A549 (cell line): ENCODE results near the gene CCSER1. TPM values are rescaled to one million over a fixed set of nuclear protein-coding genes. Genes with fewer than 3 reads are reported as not detected.

Experiments used
- ATAC-seq, 2 experiments: fragments of 200-7000 bp in 1 of 2; fragments of >200 bp in 1 of 2; cut with Nextera tagmentation in 1 of 2; cut with Tn5 transposase in 1 of 2; 3 replicates each; pipeline versions ENCODE4 v1.8.0 to v1.9.1; 2018 to 2020; ENCODE audit warnings: mild to moderate bottlenecking in 1 of 2, moderate library complexity in 1 of 2
- CTCF ChIA-PET: fragments of 300-600 bp; sonication (Branson Sonifier 250); formaldehyde crosslinking; extraction: SDS; loops from one replicate; lab custom pipeline; 2021; ENCODE audit warnings: antibody characterized with exemption, inconsistent platforms; lab: Yijun Ruan, JAX
- POLR2A ChIA-PET: fragments of 350-600 bp; formaldehyde crosslinking; extraction: SDS; loops from one replicate; lab custom pipeline; 2021; ENCODE audit warnings: antibody characterized with exemption, inconsistent platforms; lab: Yijun Ruan, JAX
- DNase-seq, 2 experiments: peaks; one replicate each; pipeline versions ENCODE4 v3.0.0 to v3.0.0-alpha.2; 2011 to 2016; ENCODE audit warnings: low read depth in 1 of 2, low spot score in 1 of 2
- FAIRE-seq: peaks from 2 replicates; lab custom pipeline; 2011; peaks lifted over from hg19 to GRCh38; lab: Jason Lieb, UNC
- H3K27ac ChIP-seq, 2 experiments: fragments of >200 bp; sonication (Bioruptor Twin); formaldehyde crosslinking; 3 replicates each; pipeline ENCODE4 v1.5.1; 2016 to 2017
- H3K4me1 ChIP-seq: fragments of >200 bp; sonication (Bioruptor Twin); formaldehyde crosslinking; 3 replicates; pipeline ENCODE4 v1.6.1; 2016
- H3K4me2 ChIP-seq: fragments of >200 bp; sonication (Bioruptor Twin); formaldehyde crosslinking; 3 replicates; pipeline ENCODE4 v1.6.1; 2016
- H3K4me3 ChIP-seq: fragments of >200 bp; sonication (Bioruptor Twin); formaldehyde crosslinking; 3 replicates; pipeline ENCODE4 v1.5.1; 2016
- H3K9me3 ChIP-seq: fragments of >200 bp; sonication (Bioruptor Twin); formaldehyde crosslinking; 3 replicates; pipeline ENCODE4 v1.6.1; 2016
- CBX2 ChIP-seq: fragments of 200-600 bp; sonication (generic); IDR thresholded peaks from 2 replicates; pipeline ENCODE4 v1.6.1; 2016; ENCODE audit warnings: low read depth, mild to moderate bottlenecking, borderline replicate concordance
- CHD2 ChIP-seq: fragments of 150-350 bp; IDR thresholded peaks from 2 replicates; pipeline ENCODE4 v1.6.1; 2014; ENCODE audit warnings: low read length; ENCODE audit not compliant: partially characterized antibody
- FOSB ChIP-seq: fragments of 250-450 bp; sonication (Bioruptor Pico); IDR thresholded peaks from 2 replicates; pipeline ENCODE4 v1.5.0; 2020; ENCODE audit warnings: mild to moderate bottlenecking, moderate library complexity
- FOSL2 ChIP-seq, 2 experiments: fragments of 450-650 bp in 1 of 2; fragments of >200 bp in 1 of 2; sonication (Bioruptor Twin) in 1 of 2; formaldehyde crosslinking; IDR thresholded peaks; 2 replicates each; pipeline versions ENCODE4 v1.5.0 to v1.6.1; 2016 to 2020; ENCODE audit warnings: mild to moderate bottlenecking in 1 of 2, moderate library complexity in 1 of 2
- FOXS1 ChIP-seq: fragments of 250-450 bp; sonication (Bioruptor Pico); IDR thresholded peaks from 2 replicates; pipeline ENCODE4 v1.5.0; 2020; ENCODE audit warnings: mild to moderate bottlenecking, moderate library complexity
- HEYL ChIP-seq: fragments of 250-450 bp; sonication (Bioruptor Pico); IDR thresholded peaks from 2 replicates; pipeline ENCODE4 v1.8.0; 2021; ENCODE audit warnings: mild to moderate bottlenecking, moderate library complexity
- HOXA7 ChIP-seq: fragments of 250-450 bp; sonication (Bioruptor Pico); IDR thresholded peaks from 2 replicates; pipeline ENCODE4 v1.5.0; 2020; ENCODE audit warnings: mild to moderate bottlenecking, moderate library complexity
- JUNB ChIP-seq: fragments of >200 bp; sonication (Bioruptor Twin); formaldehyde crosslinking; IDR thresholded peaks from 2 replicates; pipeline ENCODE4 v1.6.1; 2016
- KDM1A ChIP-seq: fragments of 200-600 bp; sonication (generic); IDR thresholded peaks from 2 replicates; pipeline ENCODE4 v1.6.1; 2016; ENCODE audit warnings: low read depth, mild to moderate bottlenecking
- MAFK ChIP-seq: fragments of 450-650 bp; IDR thresholded peaks from 2 replicates; pipeline ENCODE4 v1.6.1; 2014; ENCODE audit not compliant: partially characterized antibody
- MAZ ChIP-seq: fragments of 150-350 bp; IDR thresholded peaks from 2 replicates; pipeline ENCODE4 v1.6.1; 2014; ENCODE audit warnings: antibody characterized with exemption, low read depth, low read length, borderline replicate concordance
- MYC ChIP-seq: IDR thresholded peaks from 2 replicates; pipeline ENCODE4 v1.6.1; 2012; ENCODE audit warnings: mild to moderate bottlenecking, inconsistent platforms, low read length, improper control_type of control experiment, borderline replicate concordance
- NFE2L2 ChIP-seq: fragments of 150-350 bp; conservative IDR thresholded peaks from 2 replicates; pipeline ENCODE4 v1.6.1; 2014; ENCODE audit warnings: low read length
- NR3C1 ChIP-seq: fragments of >200 bp; sonication (Bioruptor Twin); formaldehyde crosslinking; IDR thresholded peaks from 3 replicates; pipeline ENCODE4 v1.6.1; 2017
- POLR2AphosphoS2 ChIP-seq: conservative IDR thresholded peaks from 2 replicates; pipeline ENCODE4 v1.6.1; 2012; ENCODE audit warnings: low read length, improper control_type of control experiment, inconsistent platforms
- RARB ChIP-seq: fragments of 250-450 bp; sonication (Bioruptor Pico); IDR thresholded peaks from 2 replicates; pipeline ENCODE4 v1.8.0; 2021; ENCODE audit warnings: mild to moderate bottlenecking, moderate library complexity
- SMC3 ChIP-seq: fragments of >200 bp; sonication (Bioruptor Twin); formaldehyde crosslinking; IDR thresholded peaks from 3 replicates; pipeline ENCODE4 v1.6.1; 2018; ENCODE audit warnings: inconsistent platforms
- ZC3H11A ChIP-seq: fragments of 450-650 bp; IDR thresholded peaks from 2 replicates; pipeline ENCODE4 v1.6.1; 2014; ENCODE audit warnings: antibody characterized with exemption, mild to moderate bottlenecking
- ZFP36 ChIP-seq: fragments of 450-650 bp; IDR thresholded peaks from 2 replicates; pipeline ENCODE4 v1.6.1; 2014; ENCODE audit warnings: borderline replicate concordance; ENCODE audit not compliant: partially characterized antibody
- WGBS: methylation state at CpG from one replicate; pipeline ENCODE4 v1.1.6; 2017; ENCODE audit errors: missing lambda C conversion rate; 5-methylcytosine and 5-hydroxymethylcytosine counted together
- polyA plus RNA-seq, 4 experiments: library from polyadenylated mRNA; depleted of rRNA in 3 of 4; stranded (reverse); fragments of >200 nt; fragmentation: RNase III in 1 of 4; extraction: RNeasy Plus Mini Kit Qiagen cat#74134 plus additional on column Dnase treatment in 1 of 4; gene quantifications; 2 replicates in 3 of 4; 3 replicates in 1 of 4; pipeline ENCODE4 v1.2.3, GENCODE V29; 2011 to 2017
- TF ChIP-seq, protein P1 (sequence below): IDR thresholded peaks from 2 replicates; pipeline ENCODE4 v1.6.1; 2012
- TF ChIP-seq, protein P2 (sequence below): fragments of 200-600 bp; sonication (generic); IDR thresholded peaks from 2 replicates; pipeline ENCODE4 v1.6.1; 2016; ENCODE audit warnings: antibody characterized with exemption, mild to moderate bottlenecking, moderate library complexity
- TF ChIP-seq, protein P3 (sequence below): fragments of 150-350 bp; IDR thresholded peaks from 2 replicates; pipeline ENCODE4 v1.6.1; 2014; ENCODE audit warnings: low read depth, mild to moderate bottlenecking, low read length

CCSER1 gene
- polyA plus RNA-seq, 2 of the 4 experiments (the other 2 are of a cell fraction): 0.06 TPM; not detected in 1

DNA sequence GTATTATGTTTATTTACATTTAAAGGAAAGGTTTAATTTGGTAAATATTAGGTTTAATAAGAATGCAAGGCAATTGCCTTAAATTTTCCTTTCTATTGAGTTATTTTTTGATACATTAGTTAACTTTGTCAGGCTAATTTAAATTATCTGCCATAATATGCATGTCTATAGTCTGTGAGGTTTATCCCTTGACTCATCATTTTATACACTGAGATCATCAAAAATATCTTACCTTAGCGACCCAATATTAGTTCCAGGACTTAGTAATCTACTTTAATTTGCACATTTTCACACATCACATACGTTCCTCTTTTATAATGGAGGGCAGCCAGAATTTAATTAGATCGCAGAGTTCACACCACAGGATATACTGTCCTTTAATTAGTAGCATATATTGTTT is 1177.1 kb downstream of the CCSER1 start:
- H3K4me2 ChIP-seq: no peak overlapping the region
- TF ChIP-seq JUNB (no peak), KDM1A (no peak), MAFK (peak; percentile 15)
- TF ChIP-seq, all 56 proteins: peak for 1
- CTCF ChIA-PET: no interaction called here
- no peak for FAIRE-seq
- no peak overlapping the region for H3K4me3 ChIP-seq
- no peak overlapping the region for H3K27ac ChIP-seq
- POLR2A ChIA-PET: no interaction called here
- no peaks in the 10 kb centered on the region for H3K4me1 ChIP-seq
- no peak for DNase-seq
- no peak for ATAC-seq
- 7% methylated on average over 3 of the region's 3 CpGs for WGBS
- H3K9me3 ChIP-seq: no peaks in the 10 kb centered on the region

DNA sequence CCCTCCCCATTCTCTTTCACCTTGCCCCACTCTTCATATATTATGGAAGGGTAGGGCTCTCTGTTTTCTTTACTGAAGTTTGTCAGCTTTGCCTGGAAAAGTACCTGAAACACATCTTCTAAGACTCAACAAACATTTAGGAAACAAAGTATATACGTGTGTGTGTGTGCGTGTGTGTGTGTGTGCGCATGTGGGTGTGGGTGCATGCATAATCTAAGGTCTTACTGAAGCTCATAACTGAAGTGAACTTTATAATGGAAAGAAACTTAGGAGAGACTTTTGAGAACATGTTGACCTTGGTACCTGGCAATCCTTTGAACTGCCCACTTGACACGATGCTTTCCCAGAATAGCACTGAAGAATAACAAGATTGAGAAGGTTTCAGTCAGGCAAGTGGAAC is 1190.2 kb downstream of the CCSER1 start:
- ATAC-seq: no peak
- WGBS: 31% methylated on average over 4 of the region's 4 CpGs

DNA sequence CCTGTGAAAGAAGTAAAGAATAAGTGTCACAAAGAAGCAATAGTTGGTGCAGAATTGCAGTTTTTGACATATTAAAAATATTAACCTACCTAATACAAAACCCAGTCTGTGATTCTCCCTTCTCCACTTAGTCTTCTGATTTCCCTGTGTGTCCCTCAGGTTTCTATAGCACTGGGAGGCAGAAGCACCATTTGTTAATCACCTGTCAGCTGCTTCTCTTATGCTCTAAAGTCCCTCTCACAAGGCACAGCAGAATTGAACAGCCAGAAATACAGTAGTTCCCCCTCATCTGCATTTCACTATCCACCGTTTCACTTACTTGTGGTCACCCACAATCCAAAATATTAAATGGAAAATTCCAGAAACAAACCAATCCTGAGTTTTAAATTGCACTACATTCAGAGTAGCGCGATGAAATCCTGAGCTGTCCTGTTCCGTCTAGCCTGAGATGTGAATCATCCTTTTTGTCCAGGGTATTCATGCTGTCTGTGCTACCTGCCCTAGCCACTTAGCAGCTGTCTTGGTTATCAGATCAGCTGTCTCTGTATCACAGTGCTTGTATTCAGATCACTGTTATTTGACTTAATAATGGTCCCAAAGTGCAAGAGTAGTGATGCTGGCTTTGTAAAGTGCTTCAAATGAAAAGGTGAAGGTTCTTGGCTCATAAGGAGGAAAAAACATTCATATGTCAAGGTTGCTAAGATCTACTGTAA is 1192.5 kb downstream of the CCSER1 start:
- CTCF ChIA-PET: no interaction called here
- H3K4me1 ChIP-seq: no peaks in the 10 kb centered on the region
- no peak overlapping the region for H3K4me2 ChIP-seq
- H3K9me3 ChIP-seq: no peaks in the 10 kb centered on the region
- TF ChIP-seq NFE2L2: no peak
- TF ChIP-seq, protein P1, sequence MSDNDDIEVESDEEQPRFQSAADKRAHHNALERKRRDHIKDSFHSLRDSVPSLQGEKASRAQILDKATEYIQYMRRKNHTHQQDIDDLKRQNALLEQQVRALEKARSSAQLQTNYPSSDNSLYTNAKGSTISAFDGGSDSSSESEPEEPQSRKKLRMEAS: no peak
- TF ChIP-seq, protein P2, sequence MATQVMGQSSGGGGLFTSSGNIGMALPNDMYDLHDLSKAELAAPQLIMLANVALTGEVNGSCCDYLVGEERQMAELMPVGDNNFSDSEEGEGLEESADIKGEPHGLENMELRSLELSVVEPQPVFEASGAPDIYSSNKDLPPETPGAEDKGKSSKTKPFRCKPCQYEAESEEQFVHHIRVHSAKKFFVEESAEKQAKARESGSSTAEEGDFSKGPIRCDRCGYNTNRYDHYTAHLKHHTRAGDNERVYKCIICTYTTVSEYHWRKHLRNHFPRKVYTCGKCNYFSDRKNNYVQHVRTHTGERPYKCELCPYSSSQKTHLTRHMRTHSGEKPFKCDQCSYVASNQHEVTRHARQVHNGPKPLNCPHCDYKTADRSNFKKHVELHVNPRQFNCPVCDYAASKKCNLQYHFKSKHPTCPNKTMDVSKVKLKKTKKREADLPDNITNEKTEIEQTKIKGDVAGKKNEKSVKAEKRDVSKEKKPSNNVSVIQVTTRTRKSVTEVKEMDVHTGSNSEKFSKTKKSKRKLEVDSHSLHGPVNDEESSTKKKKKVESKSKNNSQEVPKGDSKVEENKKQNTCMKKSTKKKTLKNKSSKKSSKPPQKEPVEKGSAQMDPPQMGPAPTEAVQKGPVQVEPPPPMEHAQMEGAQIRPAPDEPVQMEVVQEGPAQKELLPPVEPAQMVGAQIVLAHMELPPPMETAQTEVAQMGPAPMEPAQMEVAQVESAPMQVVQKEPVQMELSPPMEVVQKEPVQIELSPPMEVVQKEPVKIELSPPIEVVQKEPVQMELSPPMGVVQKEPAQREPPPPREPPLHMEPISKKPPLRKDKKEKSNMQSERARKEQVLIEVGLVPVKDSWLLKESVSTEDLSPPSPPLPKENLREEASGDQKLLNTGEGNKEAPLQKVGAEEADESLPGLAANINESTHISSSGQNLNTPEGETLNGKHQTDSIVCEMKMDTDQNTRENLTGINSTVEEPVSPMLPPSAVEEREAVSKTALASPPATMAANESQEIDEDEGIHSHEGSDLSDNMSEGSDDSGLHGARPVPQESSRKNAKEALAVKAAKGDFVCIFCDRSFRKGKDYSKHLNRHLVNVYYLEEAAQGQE: no peak
- no peak for TF ChIP-seq CBX2
- TF ChIP-seq FOXS1 (CRISPR knock-in tag): no peak
- no peak for TF ChIP-seq MYC
- no peak for TF ChIP-seq RARB (CRISPR knock-in tag)
- no peak for TF ChIP-seq CHD2
- TF ChIP-seq MAFK: no peak
- no peak for TF ChIP-seq ZFP36
- no peak for TF ChIP-seq HOXA7
- TF ChIP-seq FOSB (CRISPR knock-in tag): no peak
- no peak for TF ChIP-seq MAZ
- no peak for TF ChIP-seq NR3C1
- no peak for TF ChIP-seq FOSL2 (IDR thresholded peaks at IDR 0.05)
- no peak for TF ChIP-seq FOSL2 (CRISPR knock-in tag; IDR thresholded peaks at IDR 0.05)
- TF ChIP-seq KDM1A: no peak
- TF ChIP-seq ZC3H11A: no peak
- TF ChIP-seq, all 56 proteins: peak for 0
- no peak for FAIRE-seq
- no peak for DNase-seq
- no peak for ATAC-seq
- 36% methylated on average over 2 of the region's 4 CpGs for WGBS
- no peak overlapping the region for H3K4me3 ChIP-seq
- H3K27ac ChIP-seq: no peak overlapping the region
- POLR2A ChIA-PET: no interaction called here

More for the DNA sequence above, 1190.2 kb downstream of the CCSER1 start:
- POLR2A ChIA-PET: no interaction called here
- TF ChIP-seq POLR2AphosphoS2: no peak
- TF ChIP-seq SMC3: no peak
- TF ChIP-seq, protein P3, sequence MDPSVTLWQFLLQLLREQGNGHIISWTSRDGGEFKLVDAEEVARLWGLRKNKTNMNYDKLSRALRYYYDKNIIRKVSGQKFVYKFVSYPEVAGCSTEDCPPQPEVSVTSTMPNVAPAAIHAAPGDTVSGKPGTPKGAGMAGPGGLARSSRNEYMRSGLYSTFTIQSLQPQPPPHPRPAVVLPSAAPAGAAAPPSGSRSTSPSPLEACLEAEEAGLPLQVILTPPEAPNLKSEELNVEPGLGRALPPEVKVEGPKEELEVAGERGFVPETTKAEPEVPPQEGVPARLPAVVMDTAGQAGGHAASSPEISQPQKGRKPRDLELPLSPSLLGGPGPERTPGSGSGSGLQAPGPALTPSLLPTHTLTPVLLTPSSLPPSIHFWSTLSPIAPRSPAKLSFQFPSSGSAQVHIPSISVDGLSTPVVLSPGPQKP: no peak
- no peak for TF ChIP-seq HEYL
- Histone ChIP-seq H3K4me2 (no peak overlapping the region), H3K4me1 (no peaks in the 10 kb centered on the region), H3K4me3 (no peak overlapping the region), H3K27ac (no peak overlapping the region), H3K9me3 (no peaks in the 10 kb centered on the region)
- DNase-seq: no peak
- FAIRE-seq: no peak
- CTCF ChIA-PET: no interaction called here
